SU-DHL-6 (cell line): Measurements from ENCODE around the gene SDCBP2.

ENCODE experiments used
- H2AFZ ChIP-seq: fragments of 200-600 bp; sonication (generic); 2 replicates; pipeline ENCODE4 v1.6.1; 2014; ENCODE audit warnings: low read depth, mild to moderate bottlenecking, moderate library complexity, mixed read lengths, antibody characterized with exemption, low read length; ENCODE audit not compliant: severe bottlenecking
- H3F3A ChIP-seq: fragments of 200-600 bp; shearing (Covaris generic); 2 replicates; pipeline ENCODE4 v1.6.0; 2016; ENCODE audit warnings: antibody characterized with exemption, mild to moderate bottlenecking; ENCODE audit not compliant: insufficient read depth
- H3K27ac ChIP-seq: fragments of 200-600 bp; sonication (generic); 2 replicates; pipeline ENCODE4 v1.5.1; 2016; ENCODE audit warnings: low read depth, mild to moderate bottlenecking, low read length, moderate library complexity, mixed read lengths
- H3K27me3 ChIP-seq: fragments of 200-600 bp; sonication (generic), shearing (Covaris generic); 2 replicates; pipeline ENCODE4 v1.6.0; 2014; ENCODE audit warnings: mild to moderate bottlenecking, low read length
- H3K36me3 ChIP-seq: fragments of 200-600 bp; sonication (generic); 2 replicates; pipeline ENCODE4 v1.6.1; 2014; ENCODE audit warnings: mild to moderate bottlenecking, low read length, mixed read lengths
- H3K4me2 ChIP-seq: fragments of 300-600, 200-600 bp; shearing (Covaris generic), sonication (generic); 2 replicates; pipeline ENCODE4 v1.6.0; 2014; ENCODE audit warnings: low read length, low read depth, mild to moderate bottlenecking; ENCODE audit not compliant: poor library complexity, severe bottlenecking
- H3K4me3 ChIP-seq: fragments of 200-600 bp; sonication (generic); 2 replicates; pipeline ENCODE4 v1.5.1; 2014; ENCODE audit warnings: antibody characterized with exemption, low read length, mild to moderate bottlenecking, mixed read lengths; ENCODE audit not compliant: insufficient read depth, poor library complexity, severe bottlenecking
- H3K79me2 ChIP-seq: fragments of 200-600 bp; sonication (generic); 2 replicates; pipeline ENCODE4 v1.6.1; 2014; ENCODE audit warnings: mild to moderate bottlenecking, low read length, moderate library complexity; ENCODE audit not compliant: insufficient read depth
- H3K9ac ChIP-seq: fragments of 200-600 bp; sonication (generic); 2 replicates; pipeline ENCODE4 v1.7.0; 2014; ENCODE audit warnings: mild to moderate bottlenecking, low read length
- H3K9me2 ChIP-seq: fragments of 200-600 bp; sonication (generic); replicated peaks from 2 replicates; pipeline ENCODE4 v1.6.1; 2014; ENCODE audit warnings: low read length; ENCODE audit not compliant: insufficient read depth
- H3K9me3 ChIP-seq: fragments of 200-600 bp; sonication (generic); 2 replicates; pipeline ENCODE4 v1.6.1; 2014; ENCODE audit warnings: low read length, mixed read lengths; ENCODE audit not compliant: insufficient read depth
- H4K20me1 ChIP-seq: fragments of 200-600 bp; sonication (generic); 2 replicates; pipeline ENCODE4 v1.6.1; 2014; ENCODE audit warnings: low read depth, mild to moderate bottlenecking, antibody characterized with exemption, low read length, moderate library complexity, mixed read lengths
- EZH2phosphoT487 ChIP-seq: fragments of 200-600 bp; sonication (generic), shearing (Covaris generic); conservative IDR thresholded peaks from 2 replicates; pipeline ENCODE4 v1.6.1; 2018; ENCODE audit warnings: mild to moderate bottlenecking, antibody characterized with exemption, low read length, moderate library complexity, mixed read lengths
- TF ChIP-seq, protein P1 (sequence below): fragments of 200-600 bp; sonication (generic); IDR thresholded peaks from one replicate; pipeline ENCODE4 v1.5.1; 2017; ENCODE audit warnings: antibody characterized with exemption, mild to moderate bottlenecking, low read length, moderate library complexity; ENCODE audit not compliant: insufficient read depth, poor library complexity, severe bottlenecking

The SDCBP2 gene

GRCh38 chr20:1287306-1287705 lies 41.6 kb downstream of the SDCBP2 start:
- no peak overlapping the region for H2AFZ ChIP-seq
- no peaks in the 10 kb centered on the region for H3K9me2 ChIP-seq
- no peaks in the 10 kb centered on the region for H3K36me3 ChIP-seq
- H3K9ac ChIP-seq: no peak overlapping the region
- no peaks in the 10 kb centered on the region for H3F3A ChIP-seq
- H3K79me2 ChIP-seq: no peaks in the 10 kb centered on the region
- H3K4me3 ChIP-seq: no peak overlapping the region
- H4K20me1 ChIP-seq: no peaks in the 10 kb centered on the region
- no peak overlapping the region for H3K4me2 ChIP-seq
- no peaks in the 10 kb centered on the region for H3K9me3 ChIP-seq
- H3K27ac ChIP-seq: no peak overlapping the region
- no peak for TF ChIP-seq EZH2phosphoT487
- TF ChIP-seq, protein P1, sequence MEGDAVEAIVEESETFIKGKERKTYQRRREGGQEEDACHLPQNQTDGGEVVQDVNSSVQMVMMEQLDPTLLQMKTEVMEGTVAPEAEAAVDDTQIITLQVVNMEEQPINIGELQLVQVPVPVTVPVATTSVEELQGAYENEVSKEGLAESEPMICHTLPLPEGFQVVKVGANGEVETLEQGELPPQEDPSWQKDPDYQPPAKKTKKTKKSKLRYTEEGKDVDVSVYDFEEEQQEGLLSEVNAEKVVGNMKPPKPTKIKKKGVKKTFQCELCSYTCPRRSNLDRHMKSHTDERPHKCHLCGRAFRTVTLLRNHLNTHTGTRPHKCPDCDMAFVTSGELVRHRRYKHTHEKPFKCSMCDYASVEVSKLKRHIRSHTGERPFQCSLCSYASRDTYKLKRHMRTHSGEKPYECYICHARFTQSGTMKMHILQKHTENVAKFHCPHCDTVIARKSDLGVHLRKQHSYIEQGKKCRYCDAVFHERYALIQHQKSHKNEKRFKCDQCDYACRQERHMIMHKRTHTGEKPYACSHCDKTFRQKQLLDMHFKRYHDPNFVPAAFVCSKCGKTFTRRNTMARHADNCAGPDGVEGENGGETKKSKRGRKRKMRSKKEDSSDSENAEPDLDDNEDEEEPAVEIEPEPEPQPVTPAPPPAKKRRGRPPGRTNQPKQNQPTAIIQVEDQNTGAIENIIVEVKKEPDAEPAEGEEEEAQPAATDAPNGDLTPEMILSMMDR: no peak
- no peaks in the 10 kb centered on the region for H3K27me3 ChIP-seq

DNA sequence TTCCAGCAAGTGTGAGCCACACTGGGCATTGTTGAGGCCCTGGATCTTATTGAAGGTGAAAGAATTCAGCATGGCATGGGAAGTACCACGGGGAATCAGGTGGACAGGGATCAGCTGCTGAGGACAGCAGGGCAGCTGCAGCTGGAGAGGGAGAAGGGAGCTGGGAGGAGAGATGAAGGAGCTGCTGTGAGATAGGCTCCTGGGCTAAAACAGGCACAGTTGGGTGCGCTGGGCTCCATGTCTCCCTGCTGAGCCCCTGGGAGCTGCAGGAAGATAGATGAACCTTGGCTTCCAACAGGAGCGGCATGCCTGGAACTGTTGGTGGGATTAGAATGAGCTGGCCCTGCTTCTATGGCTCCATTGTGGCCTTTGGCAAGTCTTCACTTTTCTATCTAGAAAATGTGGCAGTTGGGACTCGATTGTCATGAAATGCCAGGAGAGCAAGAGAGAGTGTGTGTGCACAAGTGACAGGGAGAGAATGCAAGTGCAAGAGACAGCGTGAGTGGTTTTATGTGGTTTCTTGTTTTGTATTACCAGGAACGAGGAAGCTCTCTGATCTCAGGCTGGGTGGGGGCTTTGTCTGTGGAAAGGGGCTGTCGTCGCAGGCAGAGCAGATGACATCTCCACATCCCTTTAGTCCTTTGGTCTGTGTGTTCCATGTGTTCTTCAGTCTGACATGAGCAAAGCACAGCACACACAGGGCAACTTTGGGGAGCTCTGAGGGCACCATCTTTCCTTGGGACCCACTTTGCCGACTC lies 42.5 kb downstream of the SDCBP2 start:
- Histone ChIP-seq H3K4me3 (no peak overlapping the region), H3K9ac (no peak overlapping the region), H2AFZ (no peak overlapping the region), H3F3A (no peaks in the 10 kb centered on the region), H3K9me2 (no peaks in the 10 kb centered on the region), H3K27ac (no peak overlapping the region), H3K4me2 (no peak overlapping the region), H3K79me2 (no peaks in the 10 kb centered on the region), H3K27me3 (no peaks in the 10 kb centered on the region), H3K9me3 (no peaks in the 10 kb centered on the region), H3K36me3 (no peaks in the 10 kb centered on the region), H4K20me1 (no peaks in the 10 kb centered on the region)
- TF ChIP-seq, protein P1: no peak
- TF ChIP-seq EZH2phosphoT487: no peak

GRCh38 chr20:1283522-1284510 lies 45.1 kb downstream of the SDCBP2 start:
- Histone ChIP-seq H3K79me2 (no peaks in the 10 kb centered on the region), H2AFZ (no peak overlapping the region), H3K9me2 (no peaks in the 10 kb centered on the region), H4K20me1 (no peaks in the 10 kb centered on the region), H3K36me3 (no peaks in the 10 kb centered on the region), H3K9me3 (no peaks in the 10 kb centered on the region), H3K9ac (no peak overlapping the region), H3F3A (no peaks in the 10 kb centered on the region), H3K4me3 (no peak overlapping the region), H3K27ac (no peak overlapping the region), H3K27me3 (no peaks in the 10 kb centered on the region), H3K4me2 (no peak overlapping the region)
- no peak for TF ChIP-seq EZH2phosphoT487
- TF ChIP-seq, protein P1: no peak
